HepG2 (cell line): ENCODE data around the gene EARS2. TPM values are rescaled to one million over a fixed set of nuclear protein-coding genes. Genes with fewer than 3 reads are reported as not detected.
A peak's percentile ranks its signal among the peaks of the same experiment; 100 is the strongest.

ENCODE experiments used
- AFF4 ChIP-seq: sonication (generic); formaldehyde crosslinking; IDR thresholded peaks from 2 replicates; pipeline ENCODE4 v1.4.0; 2020; ENCODE audit warnings: missing genetic modification reagents
- AHDC1 ChIP-seq: sonication (generic); formaldehyde crosslinking; IDR thresholded peaks from 2 replicates; pipeline ENCODE4 v1.5.1; 2020; ENCODE audit warnings: mild to moderate bottlenecking, missing genetic modification reagents, borderline replicate concordance
- BATF2 ChIP-seq: sonication (generic); formaldehyde crosslinking; IDR thresholded peaks from 2 replicates; pipeline ENCODE4 v1.8.0; 2022; ENCODE audit warnings: mild to moderate bottlenecking, missing genetic modification reagents, moderate library complexity
- CREBL2 ChIP-seq: sonication (generic); formaldehyde crosslinking; IDR thresholded peaks from 2 replicates; pipeline ENCODE4 v1.8.1; 2023; ENCODE audit warnings: missing genetic modification reagents, mild to moderate bottlenecking, borderline replicate concordance
- ETS1 ChIP-seq: sonication (generic); formaldehyde crosslinking; IDR thresholded peaks from 2 replicates; pipeline ENCODE4 v1.4.0; 2020; ENCODE audit warnings: missing genetic modification reagents
- FOXM1 ChIP-seq: sonication (generic); formaldehyde crosslinking; IDR thresholded peaks from 2 replicates; pipeline ENCODE4 v1.5.0; 2020; ENCODE audit warnings: missing genetic modification reagents
- MXD4 ChIP-seq: IDR thresholded peaks from 2 replicates; pipeline ENCODE4 v1.6.1; 2016; ENCODE audit warnings: mild to moderate bottlenecking, missing biosample characterization, missing genetic modification reagents
- NKX3-1 ChIP-seq: sonication (generic); formaldehyde crosslinking; IDR thresholded peaks from 2 replicates; pipeline ENCODE4 v1.5.0; 2020; ENCODE audit warnings: missing genetic modification reagents
- ZBTB14 ChIP-seq: sonication (generic); formaldehyde crosslinking; IDR thresholded peaks from 2 replicates; pipeline ENCODE4 v1.4.0; 2020; ENCODE audit warnings: missing genetic modification reagents
- ZNF205 ChIP-seq: IDR thresholded peaks from 2 replicates; pipeline ENCODE4 v1.6.1; 2018; ENCODE audit warnings: missing biosample characterization, missing genetic modification reagents
- ZNF24 ChIP-seq: fragments of 450-650 bp; IDR thresholded peaks from 2 replicates; pipeline ENCODE4 v1.6.1; 2017; ENCODE audit warnings: antibody characterized with exemption, mild to moderate bottlenecking
- polyA plus RNA-seq, 8 experiments: library from polyadenylated mRNA; depleted of rRNA in 3 of 8; stranded (reverse) in 7 of 8; unstranded in 1 of 8; fragments of >200 nt; fragmentation: Illumina TruSeq in 4 of 8; extraction: Trizol in 4 of 8; gene quantifications; 2 replicates each; pipeline versions ENCODE4 v1.2.1 to v1.2.3, GENCODE V29; 2011 to 2016; ENCODE audit warnings: low read depth in 4 of 8, missing spikeins in 1 of 8, mixed read lengths in 1 of 8; ENCODE audit not compliant: insufficient read depth in 1 of 8
- total RNA-seq, 5 experiments: library from RNA; depleted of rRNA; stranded (reverse); fragments of >200 nt; fragmentation: Illumina TruSeq; extraction: Trizol; gene quantifications; 2 replicates each; pipeline ENCODE4 v1.2.3, GENCODE V29; 2016; ENCODE audit warnings: low read depth in 1 of 5

Gene EARS2
- total and polyA plus RNA-seq, 2 of the 13 experiments (the other 11 are each of a cell fraction or from before 2014, with no cell fraction given) = 49.4 to 80.4 TPM

- TF ChIP-seq AFF4 (CRISPR knock-in tag) (no peak), ETS1 (CRISPR knock-in tag) (no peak), ZBTB14 (CRISPR knock-in tag) (0 out of 2 replicates have a peak, but pooled peaks have one; percentile 3), FOXM1 (no peak), NKX3-1 (CRISPR knock-in tag) (no peak), CREBL2 (0 out of 2 replicates have a peak, but pooled peaks have one; percentile 57), MXD4 (CRISPR knock-in tag) (no peak), AHDC1 (CRISPR knock-in tag) (no peak), BATF2 (CRISPR knock-in tag) (no peak), ZNF24 (0 out of 2 replicates have a peak, but pooled peaks have one; percentile 3), ZNF205 (CRISPR knock-in tag) (no peak)
Observed at GRCh38 chr16:23557779-23558702, 891 bp upstream of the EARS2 start (continued).
